DND-41 (cell line): ENCODE measurements around the gene PAM.

Experiments
- ATAC-seq: fragments of 200-7000 bp; cut with Tn5 transposase; 3 replicates; pipeline ENCODE4 v1.9.1; 2021; ENCODE audit warnings: low read depth; ENCODE audit not compliant: insufficient read depth
- DNase-seq: peaks from one replicate; pipeline ENCODE4 v3.0.0-alpha.2; 2020
- H2AFZ ChIP-seq: 2 replicates; pipeline ENCODE4 v1.6.0; 2012; ENCODE audit warnings: low read depth, low read length
- H3K27ac ChIP-seq: 2 replicates; pipeline ENCODE4 v1.5.1; 2012; ENCODE audit warnings: low read length, inconsistent platforms
- H3K27me3 ChIP-seq: fragments of 200-600 bp; sonication (generic); 2 replicates; pipeline ENCODE4 v1.6.0; 2012; ENCODE audit warnings: low read length, mild to moderate bottlenecking, inconsistent platforms; ENCODE audit not compliant: insufficient read depth, poor library complexity
- H3K36me3 ChIP-seq: 2 replicates; pipeline ENCODE4 v1.5.1; 2012; ENCODE audit warnings: low read length, inconsistent platforms; ENCODE audit not compliant: insufficient read depth
- H3K4me1 ChIP-seq: 2 replicates; pipeline ENCODE4 v1.5.1; 2012; ENCODE audit warnings: mild to moderate bottlenecking, low read length; ENCODE audit not compliant: insufficient read depth
- H3K4me2 ChIP-seq: 2 replicates; pipeline ENCODE4 v1.6.0; 2012; ENCODE audit warnings: mild to moderate bottlenecking, moderate library complexity, low read length, inconsistent platforms; ENCODE audit not compliant: insufficient read depth
- H3K4me3 ChIP-seq, 2 experiments: fragments of 200-600 bp in 1 of 2; shearing (Covaris generic) in 1 of 2; 2 replicates each; pipeline ENCODE4 v1.5.1; 2012 to 2016; ENCODE audit warnings: inconsistent platforms in 2 of 2, low read length in 2 of 2, mild to moderate bottlenecking in 2 of 2, low read depth in 1 of 2, moderate library complexity in 1 of 2
- H3K79me2 ChIP-seq: 2 replicates; pipeline ENCODE4 v1.6.0; 2012; ENCODE audit warnings: low read length, inconsistent platforms; ENCODE audit not compliant: insufficient read depth
- H3K9ac ChIP-seq: 2 replicates; pipeline ENCODE4 v1.6.0; 2012; ENCODE audit warnings: low read depth, mild to moderate bottlenecking, inconsistent platforms, low read length, moderate library complexity
- H3K9me3 ChIP-seq: 2 replicates; pipeline ENCODE4 v1.5.1; 2012; ENCODE audit warnings: low read length, moderate library complexity, mild to moderate bottlenecking, inconsistent platforms; ENCODE audit not compliant: insufficient read depth, severe bottlenecking
- H4K20me1 ChIP-seq: 2 replicates; pipeline ENCODE4 v1.6.0; 2012; ENCODE audit warnings: low read length; ENCODE audit not compliant: insufficient read depth
- CTCF ChIP-seq: IDR thresholded peaks from 2 replicates; pipeline ENCODE4 v1.5.1; 2012; ENCODE audit warnings: borderline replicate concordance, low read length, moderate library complexity, mild to moderate bottlenecking; ENCODE audit not compliant: poor library complexity, severe bottlenecking; ENCODE audit errors: extremely low read depth
- EZH2 ChIP-seq: IDR thresholded peaks from 3 replicates; pipeline ENCODE4 v1.6.1; 2012; ENCODE audit warnings: borderline replicate concordance, low read depth, mild to moderate bottlenecking, moderate library complexity, low read length, inconsistent platforms; ENCODE audit not compliant: severe bottlenecking

The PAM gene

DNA sequence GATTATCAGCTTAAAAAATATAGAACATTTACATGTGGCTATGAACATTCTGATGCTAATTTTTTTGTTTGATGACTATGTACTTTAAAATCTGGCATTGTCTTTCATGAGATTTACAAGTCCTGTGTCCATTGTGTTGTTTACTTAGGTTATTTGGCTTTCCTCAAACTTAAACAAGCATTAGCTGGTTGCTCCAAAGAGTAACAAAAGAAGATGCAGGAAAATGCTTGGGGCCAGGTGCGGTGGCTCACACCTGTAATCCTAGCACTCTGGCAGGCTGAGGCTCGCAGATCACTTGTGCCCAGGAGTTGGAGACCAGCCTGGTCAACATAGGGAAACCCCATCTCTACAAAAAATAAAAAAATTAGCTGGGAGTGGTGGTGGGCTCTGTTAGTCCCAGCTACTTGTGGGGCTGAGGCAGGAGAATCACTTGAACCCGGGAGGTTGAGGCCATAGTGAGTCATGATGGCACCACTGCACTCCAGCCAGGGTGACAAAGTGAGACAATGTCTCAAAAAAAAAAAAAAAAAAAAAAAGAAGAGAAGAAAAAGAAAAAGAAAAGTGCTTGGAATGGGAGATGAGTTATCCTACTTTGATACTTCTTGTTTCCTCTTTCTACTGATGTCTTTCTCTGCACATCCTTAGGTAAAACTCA, 39.7 kb downstream of the PAM start:
- H3K27ac ChIP-seq = no peak overlapping the region; the same call in 1 of the 2 replicates
- no peaks in the 10 kb centered on the region for H4K20me1 ChIP-seq
- H2AFZ ChIP-seq = no peak overlapping the region
- H3K9ac ChIP-seq = no peak overlapping the region
- no peak for DNase-seq
- H3K36me3 ChIP-seq = no peaks in the 10 kb centered on the region
- ATAC-seq = no peak
- H3K4me1 ChIP-seq = peaks cover 43% of the 10 kb centered on the region
- H3K9me3 ChIP-seq = no peaks in the 10 kb centered on the region
- H3K4me2 ChIP-seq = no peak overlapping the region
- TF ChIP-seq EZH2 = no peak
- no peak for TF ChIP-seq CTCF
- no peak overlapping the region for H3K4me3 ChIP-seq
- no peaks in the 10 kb centered on the region for H3K27me3 ChIP-seq
- peaks cover 2% of the 10 kb centered on the region; the same call in 1 of the 2 replicates for H3K79me2 ChIP-seq

DNA sequence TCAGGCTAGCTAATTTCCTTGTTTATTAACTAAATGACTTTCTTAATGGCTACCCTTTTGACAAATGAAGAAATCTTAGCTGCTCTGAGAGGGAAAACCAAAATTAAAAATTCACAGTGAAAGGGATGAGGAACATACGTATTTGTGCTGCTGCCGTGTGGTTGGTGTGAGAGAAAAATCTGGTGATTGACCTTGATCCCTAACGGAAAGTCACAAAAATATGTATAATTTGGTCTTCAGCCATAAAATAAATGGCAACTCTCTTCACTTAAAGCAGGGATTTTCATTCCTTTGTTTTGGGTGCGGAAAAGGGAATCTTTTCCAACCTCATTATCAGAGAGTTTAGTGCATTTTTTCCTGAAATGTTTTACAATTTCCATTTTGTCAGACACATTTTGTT, 40.4 kb downstream of the PAM start:
- peaks cover 3% of the 10 kb centered on the region; the same call in 1 of the 2 replicates for H3K79me2 ChIP-seq
- peaks cover 50% of the 10 kb centered on the region for H3K4me1 ChIP-seq
- H3K9me3 ChIP-seq = no peaks in the 10 kb centered on the region
- no peaks in the 10 kb centered on the region for H3K36me3 ChIP-seq
- H3K27me3 ChIP-seq = no peaks in the 10 kb centered on the region
- ATAC-seq (no peak), DNase-seq (no peak)
- H4K20me1 ChIP-seq = no peaks in the 10 kb centered on the region
- H3K4me2 ChIP-seq = no peak overlapping the region
- no peak overlapping the region; the same call in 1 of the 2 replicates for H3K27ac ChIP-seq
- no peak for TF ChIP-seq EZH2
- no peak overlapping the region for H2AFZ ChIP-seq
- no peak overlapping the region for H3K9ac ChIP-seq
- H3K4me3 ChIP-seq = no peak overlapping the region

DNA sequence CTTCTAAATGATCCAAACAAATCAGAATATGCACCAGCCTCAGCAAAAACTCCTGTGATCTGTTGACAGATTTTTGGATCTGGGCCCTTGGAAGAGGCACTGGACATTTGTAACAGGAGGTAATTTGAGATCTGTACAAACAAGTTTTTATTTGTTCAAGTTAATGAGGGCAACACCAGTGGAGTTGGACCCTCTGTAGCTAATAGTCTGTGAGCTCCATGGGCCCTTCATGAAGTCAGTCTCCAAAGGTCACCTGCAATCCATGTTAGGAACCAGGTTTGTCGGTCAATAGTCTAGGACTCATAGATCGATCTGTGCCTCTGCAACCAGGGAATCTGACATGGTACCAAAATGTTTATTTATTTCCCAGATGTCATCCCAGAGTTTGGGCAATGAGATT, 40.9 kb downstream of the PAM start:
- Histone ChIP-seq H3K4me1 (peaks cover 55% of the 10 kb centered on the region), H3K27me3 (no peaks in the 10 kb centered on the region), H3K9ac (no peak overlapping the region), H3K4me3 (no peak overlapping the region), H2AFZ (no peak overlapping the region), H3K27ac (peak overlapping the region; percentile 4; the same call in 1 of the 2 replicates), H3K79me2 (peaks cover 3% of the 10 kb centered on the region; the same call in 1 of the 2 replicates), H3K36me3 (no peaks in the 10 kb centered on the region), H3K4me2 (no peak overlapping the region), H3K9me3 (no peaks in the 10 kb centered on the region), H4K20me1 (no peaks in the 10 kb centered on the region)
- ATAC-seq (no peak), DNase-seq (no peak)
- TF ChIP-seq CTCF (no peak), EZH2 (no peak)

DNA sequence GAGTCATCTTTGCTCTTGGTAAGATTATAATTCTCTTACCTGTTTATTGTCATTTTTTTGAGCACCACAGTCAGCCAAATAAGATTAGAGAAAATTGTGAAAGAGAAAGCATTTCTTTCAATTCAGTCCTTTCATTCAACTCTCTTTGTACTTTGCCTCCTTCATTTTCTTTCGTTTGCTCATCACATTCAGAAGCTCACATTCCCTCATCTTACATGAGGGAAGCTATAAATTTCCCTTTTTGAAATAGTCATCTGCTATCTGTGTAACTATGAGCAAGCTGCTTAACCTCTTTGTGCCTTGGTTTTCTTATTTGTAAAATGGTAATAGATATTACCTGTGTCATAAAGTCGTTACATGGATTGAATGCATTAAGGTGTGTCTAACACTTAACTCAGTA, 41.4 kb downstream of the PAM start:
- H3K9ac ChIP-seq = no peak overlapping the region
- peaks cover 3% of the 10 kb centered on the region; the same call in 1 of the 2 replicates for H3K79me2 ChIP-seq
- TF ChIP-seq CTCF (no peak), EZH2 (no peak)
- H3K9me3 ChIP-seq = no peaks in the 10 kb centered on the region
- no peak overlapping the region for H3K4me3 ChIP-seq
- H3K36me3 ChIP-seq = no peaks in the 10 kb centered on the region
- H3K4me2 ChIP-seq = no peak overlapping the region
- no peak overlapping the region for H2AFZ ChIP-seq
- H3K27ac ChIP-seq = no peak overlapping the region
- ATAC-seq = no peak
- no peaks in the 10 kb centered on the region for H4K20me1 ChIP-seq
- no peaks in the 10 kb centered on the region for H3K27me3 ChIP-seq
- DNase-seq = no peak
- H3K4me1 ChIP-seq = peaks cover 60% of the 10 kb centered on the region
